NK-92 (cell line): Measurements from ENCODE around the gene ADAP1.

ENCODE experiments used
- DNase-seq: peaks from one replicate; lab custom pipeline; 2025; ENCODE audit not compliant: unreplicated experiment; lab: John Stamatoyannopoulos, UW

ADAP1 gene

GRCh38 chr7:923108-924041, 31.1 kb downstream of the ADAP1 start:
- DNase-seq: peak; percentile 18

- no peak for DNase-seq
These were observed 32.0 kb downstream of the ADAP1 start for GRCh38 chr7:922334-923107.

- DNase-seq: no peak
These were observed 32.7 kb downstream of the ADAP1 start for GRCh38 chr7:921581-922333.

- no peak for DNase-seq
These were observed 33.4 kb downstream of the ADAP1 start for GRCh38 chr7:921071-921461.

- DNase-seq: no peak
These were observed 34.0 kb downstream of the ADAP1 start for GRCh38 chr7:920351-921070.

GRCh38 chr7:919924-920341, 34.5 kb downstream of the ADAP1 start:
- DNase-seq: no peak

GRCh38 chr7:919114-919442, 35.4 kb downstream of the ADAP1 start:
- DNase-seq: no peak

- no peak for DNase-seq
These were observed 35.9 kb downstream of the ADAP1 start for GRCh38 chr7:918441-919113.

GRCh38 chr7:918118-918425, 36.4 kb downstream of the ADAP1 start:
- DNase-seq: no peak

GRCh38 chr7:917255-918117, 37.0 kb downstream of the ADAP1 start:
- no peak for DNase-seq

GRCh38 chr7:916291-916941, 38.1 kb downstream of the ADAP1 start:
- no peak for DNase-seq

- no peak for DNase-seq
These were observed 38.9 kb downstream of the ADAP1 start for GRCh38 chr7:915291-916218.

GRCh38 chr7:914521-915194, 39.8 kb downstream of the ADAP1 start:
- no peak for DNase-seq

- no peak for DNase-seq
These were observed 40.6 kb downstream of the ADAP1 start for GRCh38 chr7:913736-914520.

GRCh38 chr7:911791-912480, 42.5 kb downstream of the ADAP1 start:
- no peak for DNase-seq

- DNase-seq: no peak
These were observed 43.5 kb downstream of the ADAP1 start for GRCh38 chr7:910931-911431.
